ENCODE results near the gene PHETA1.
"Not testable (repeated sequence)": the region's sequence is repeated elsewhere in the genome, so short reads cannot be mapped to it uniquely, and the experiment has no call there.

DNA sequence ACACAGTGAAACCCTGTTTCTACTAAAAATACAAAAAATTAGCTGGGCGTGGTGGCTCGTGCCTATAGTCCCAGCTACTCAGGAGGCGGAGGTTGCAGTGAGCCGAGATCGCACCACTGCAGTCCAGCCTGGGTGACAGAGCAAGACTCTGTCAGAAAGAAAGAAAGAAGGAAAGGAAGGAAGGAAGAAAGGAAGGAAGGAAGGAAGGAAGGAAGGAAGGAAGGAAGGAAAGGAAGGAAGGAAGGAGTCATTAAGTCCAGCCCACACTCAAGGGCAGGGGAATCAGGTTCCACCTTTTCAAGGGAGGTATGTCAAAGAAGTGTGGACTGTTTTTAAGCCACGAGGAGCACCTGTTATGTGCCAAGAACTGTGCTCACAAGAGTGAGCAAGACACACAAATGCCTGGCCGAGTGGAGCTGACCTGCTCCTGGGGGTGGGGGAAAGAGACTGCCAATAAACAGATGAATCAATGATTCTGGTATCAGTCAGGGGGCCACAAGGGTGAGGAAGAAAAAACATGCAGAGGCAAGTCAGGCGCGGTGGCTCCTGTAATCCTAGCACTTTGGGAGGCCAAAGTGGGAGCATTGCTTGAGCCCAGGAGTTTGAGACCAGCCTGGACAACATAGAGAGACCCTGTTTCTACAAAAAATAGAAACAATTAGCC lies 31.0 kb upstream of the PHETA1 start:
- TF ChIP-seq EZH2 (IDR thresholded peaks at IDR 0.05; ENCODE audit: borderline replicate concordance, insufficient read depth, low read depth, low read length, poor library complexity, severe bottlenecking): not testable (repeated sequence)
- TF ChIP-seq, protein P1, sequence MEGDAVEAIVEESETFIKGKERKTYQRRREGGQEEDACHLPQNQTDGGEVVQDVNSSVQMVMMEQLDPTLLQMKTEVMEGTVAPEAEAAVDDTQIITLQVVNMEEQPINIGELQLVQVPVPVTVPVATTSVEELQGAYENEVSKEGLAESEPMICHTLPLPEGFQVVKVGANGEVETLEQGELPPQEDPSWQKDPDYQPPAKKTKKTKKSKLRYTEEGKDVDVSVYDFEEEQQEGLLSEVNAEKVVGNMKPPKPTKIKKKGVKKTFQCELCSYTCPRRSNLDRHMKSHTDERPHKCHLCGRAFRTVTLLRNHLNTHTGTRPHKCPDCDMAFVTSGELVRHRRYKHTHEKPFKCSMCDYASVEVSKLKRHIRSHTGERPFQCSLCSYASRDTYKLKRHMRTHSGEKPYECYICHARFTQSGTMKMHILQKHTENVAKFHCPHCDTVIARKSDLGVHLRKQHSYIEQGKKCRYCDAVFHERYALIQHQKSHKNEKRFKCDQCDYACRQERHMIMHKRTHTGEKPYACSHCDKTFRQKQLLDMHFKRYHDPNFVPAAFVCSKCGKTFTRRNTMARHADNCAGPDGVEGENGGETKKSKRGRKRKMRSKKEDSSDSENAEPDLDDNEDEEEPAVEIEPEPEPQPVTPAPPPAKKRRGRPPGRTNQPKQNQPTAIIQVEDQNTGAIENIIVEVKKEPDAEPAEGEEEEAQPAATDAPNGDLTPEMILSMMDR (IDR thresholded peaks at IDR 0.05): not testable (repeated sequence)
